VCaP (cell line): ENCODE measurements around the gene AK8.

Experiments
- H3K27ac ChIP-seq: fragments of 450-650 bp; 2 replicates; pipeline ENCODE4 v1.5.1; 2017
- CTCF ChIP-seq: fragments of 450-650 bp; conservative IDR thresholded peaks from 2 replicates; pipeline ENCODE4 v1.5.1; 2017; ENCODE audit warnings: mild to moderate bottlenecking, moderate library complexity

The AK8 gene

GRCh38 chr9:132762896-132763295, 115.2 kb downstream of the AK8 start:
- H3K27ac ChIP-seq = no peak overlapping the region
- no peak for TF ChIP-seq CTCF

GRCh38 chr9:132761602-132762001, 116.5 kb downstream of the AK8 start:
- no peak overlapping the region for H3K27ac ChIP-seq
- TF ChIP-seq CTCF = no peak

GRCh38 chr9:132760057-132760456, 118.0 kb downstream of the AK8 start:
- H3K27ac ChIP-seq = no peak overlapping the region
- TF ChIP-seq CTCF = no peak

- H3K27ac ChIP-seq = no peak overlapping the region
- TF ChIP-seq CTCF = no peak
Measured at GRCh38 chr9:132757016-132757415, 121.1 kb downstream of the AK8 start.

GRCh38 chr9:132756214-132756845, 121.8 kb downstream of the AK8 start:
- TF ChIP-seq CTCF = no peak

GRCh38 chr9:132755096-132755495, 123.0 kb downstream of the AK8 start:
- H3K27ac ChIP-seq = no peak overlapping the region

More at GRCh38 chr9:132756214-132756845, 121.8 kb downstream of the AK8 start:
- no peak overlapping the region for H3K27ac ChIP-seq

GRCh38 chr9:132754236-132754635, 123.8 kb downstream of the AK8 start:
- no peak for TF ChIP-seq CTCF
- H3K27ac ChIP-seq = no peak overlapping the region

More at GRCh38 chr9:132755096-132755495, 123.0 kb downstream of the AK8 start:
- TF ChIP-seq CTCF = no peak
